Chondrocyte (in vitro differentiated cells): ENCODE data around the gene BCLAF1. TPM values are rescaled to one million over a fixed set of nuclear protein-coding genes. Genes with fewer than 3 reads are reported as not detected.

Experiments
- DNase-seq: peaks from one replicate; pipeline ENCODE4 v3.0.0; 2021; ENCODE audit warnings: mixed read lengths, low spot score
- H3K27ac Mint-ChIP-seq: one replicate; pipeline ENCODE4 v1.8.0; 2021; ENCODE audit warnings: mild to moderate bottlenecking, moderate library complexity, mixed read lengths; ENCODE audit not compliant: unreplicated experiment
- H3K27me3 Mint-ChIP-seq: 2 replicates; pipeline ENCODE4 v1.8.0; 2021; ENCODE audit warnings: low read depth, mixed read lengths
- H3K36me3 Mint-ChIP-seq: 2 replicates; pipeline ENCODE4 v1.8.0; 2021; ENCODE audit warnings: low read depth, mixed read lengths
- H3K4me1 Mint-ChIP-seq: 2 replicates; pipeline ENCODE4 v1.8.0; 2021; ENCODE audit warnings: low read depth, mild to moderate bottlenecking, mixed read lengths
- H3K4me3 Mint-ChIP-seq: one replicate; pipeline ENCODE4 v1.8.0; 2021; ENCODE audit warnings: mild to moderate bottlenecking, moderate library complexity, mixed read lengths; ENCODE audit not compliant: unreplicated experiment
- H3K9me3 Mint-ChIP-seq: 2 replicates; pipeline ENCODE4 v1.8.0; 2021; ENCODE audit warnings: low read depth, mixed read lengths
- CTCF ChIP-seq: fragments of 200-600 bp; sonication (generic); IDR thresholded peaks from 2 replicates; pipeline ENCODE4 v1.5.0; 2021; ENCODE audit warnings: antibody characterized with exemption, mild to moderate bottlenecking, moderate library complexity
- total RNA-seq: library from RNA; stranded (reverse); gene quantifications from 3 replicates; pipeline ENCODE4 v1.2.1, GENCODE V29; 2021

The BCLAF1 gene
- total RNA-seq, 1 donor from 2014 or later: 135 TPM

- H3K9me3 Mint-ChIP-seq: no peaks in the 10 kb centered on the region
- no peak for DNase-seq
- H3K27ac Mint-ChIP-seq: no peak overlapping the region
- TF ChIP-seq CTCF: no peak
- H3K27me3 Mint-ChIP-seq: no peaks in the 10 kb centered on the region
- no peak overlapping the region for H3K4me3 Mint-ChIP-seq
- H3K4me1 Mint-ChIP-seq: no peaks in the 10 kb centered on the region
- H3K36me3 Mint-ChIP-seq: no peaks in the 10 kb centered on the region
Observed at GRCh38 chr6:136213853-136214252, 75.8 kb downstream of the BCLAF1 start.

DNA sequence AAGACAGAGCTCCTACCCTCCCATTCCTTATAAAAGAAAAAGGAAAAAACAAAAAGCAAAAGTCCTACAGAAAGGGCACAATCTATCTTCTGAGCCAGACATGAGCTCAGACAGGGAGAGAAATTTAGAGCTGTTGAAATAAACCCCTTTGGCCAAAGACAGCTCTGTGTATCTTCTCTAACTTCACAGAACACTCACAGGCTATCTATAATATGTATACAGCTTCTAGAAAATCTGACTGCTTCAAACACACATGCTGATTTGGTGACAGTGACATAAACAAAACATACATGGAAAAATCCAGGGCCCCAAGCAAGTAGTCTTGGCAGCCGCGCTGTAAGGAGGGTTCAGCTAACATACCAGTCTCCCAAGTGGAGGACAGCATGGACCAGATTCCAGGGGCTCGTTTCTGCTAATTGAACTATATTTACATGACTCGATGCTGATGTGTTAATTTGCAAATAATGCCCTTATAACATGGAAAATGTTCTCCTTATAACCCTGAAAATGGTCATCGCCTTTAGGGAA, 76.6 kb downstream of the BCLAF1 start:
- H3K4me1 Mint-ChIP-seq: no peaks in the 10 kb centered on the region
- no peaks in the 10 kb centered on the region for H3K27me3 Mint-ChIP-seq

DNA sequence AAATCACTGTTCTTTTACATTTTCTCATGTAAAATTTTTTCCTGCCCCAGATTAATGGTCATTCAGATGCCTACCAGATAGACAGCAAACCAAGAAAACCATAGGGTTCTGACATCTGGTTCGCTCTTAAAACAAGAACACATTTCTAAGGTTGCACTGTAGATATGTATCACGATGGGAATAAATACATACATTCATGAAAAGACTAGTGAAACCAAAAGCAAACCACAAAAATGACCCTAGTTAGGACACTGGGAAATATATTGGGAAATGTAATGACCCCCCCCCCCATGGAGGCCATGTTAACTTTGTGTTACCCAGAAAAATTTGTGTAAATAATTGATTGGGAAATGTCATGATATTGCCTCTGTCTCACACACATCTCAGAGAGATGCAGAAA, 77.0 kb downstream of the BCLAF1 start:
- H3K4me3 Mint-ChIP-seq: no peak overlapping the region
- no peaks in the 10 kb centered on the region for H3K36me3 Mint-ChIP-seq
- no peaks in the 10 kb centered on the region for H3K9me3 Mint-ChIP-seq
- no peak for DNase-seq
- no peaks in the 10 kb centered on the region for H3K27me3 Mint-ChIP-seq
- no peaks in the 10 kb centered on the region for H3K4me1 Mint-ChIP-seq
- no peak overlapping the region for H3K27ac Mint-ChIP-seq
- TF ChIP-seq CTCF: no peak

More for the DNA sequence above, 76.6 kb downstream of the BCLAF1 start:
- TF ChIP-seq CTCF: no peak
- no peak for DNase-seq
- Mint-ChIP-seq H3K27ac (no peak overlapping the region), H3K36me3 (no peaks in the 10 kb centered on the region), H3K4me3 (no peak overlapping the region), H3K9me3 (no peaks in the 10 kb centered on the region)

DNA sequence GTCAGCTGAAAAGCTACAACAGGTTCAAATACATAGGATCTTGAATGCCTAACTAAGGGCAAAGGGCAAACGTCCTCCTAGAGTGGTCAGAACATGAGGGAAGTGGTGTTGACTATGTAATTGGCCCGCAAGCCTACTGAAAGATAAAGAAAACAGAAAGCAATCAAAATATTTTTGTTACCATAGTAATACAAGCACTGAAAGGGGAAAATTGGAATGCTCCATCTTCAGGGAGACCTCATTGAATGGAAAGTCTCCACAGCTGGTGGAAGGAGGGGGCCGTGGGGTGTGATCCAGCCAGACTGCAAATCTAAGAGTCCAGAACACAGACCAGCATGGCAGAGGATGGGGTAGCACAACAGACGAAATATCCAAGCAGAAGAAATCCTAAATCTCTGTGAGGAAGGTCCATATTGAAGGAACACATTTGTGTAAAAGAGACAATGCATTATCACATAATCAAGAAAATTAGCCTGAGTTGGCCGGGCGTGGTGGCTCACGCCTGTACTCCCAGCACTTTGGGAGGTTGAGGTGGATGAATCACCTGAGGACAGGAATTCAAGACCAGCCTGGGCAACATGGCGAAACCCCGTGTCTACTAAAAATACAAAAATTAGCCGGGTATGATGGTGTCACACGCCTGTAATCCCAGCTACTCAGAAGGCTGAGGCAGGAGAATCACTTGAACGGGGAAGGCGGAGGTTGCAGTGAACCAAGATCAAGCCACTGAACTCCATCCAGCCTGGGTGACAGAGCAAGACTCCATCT, 79.1 kb downstream of the BCLAF1 start:
- no peaks in the 10 kb centered on the region for H3K27me3 Mint-ChIP-seq
- no peak for TF ChIP-seq CTCF
- H3K27ac Mint-ChIP-seq: no peak overlapping the region
- H3K36me3 Mint-ChIP-seq: no peaks in the 10 kb centered on the region
- DNase-seq: no peak
- no peaks in the 10 kb centered on the region for H3K9me3 Mint-ChIP-seq
- H3K4me1 Mint-ChIP-seq: no peaks in the 10 kb centered on the region
- no peak overlapping the region for H3K4me3 Mint-ChIP-seq

DNA sequence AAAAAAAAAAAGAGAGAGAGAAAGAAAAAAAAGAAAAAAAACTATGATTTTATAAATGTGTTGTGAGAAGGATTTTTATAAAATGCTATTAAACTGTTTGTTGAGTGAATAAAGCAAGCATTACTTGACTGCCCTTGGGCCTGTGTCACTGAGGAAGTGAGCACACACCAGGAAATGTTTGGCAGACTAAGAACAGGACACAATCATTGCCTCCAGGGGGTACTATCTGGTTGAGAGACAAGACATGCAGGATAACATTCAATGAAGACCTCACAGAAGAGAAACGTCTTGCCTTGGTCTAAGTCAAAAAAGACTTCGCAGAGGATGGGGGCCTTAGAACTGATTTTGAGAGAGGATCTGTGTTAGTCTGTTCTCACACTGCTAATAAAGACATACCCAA, 80.2 kb downstream of the BCLAF1 start:
- H3K9me3 Mint-ChIP-seq: no peaks in the 10 kb centered on the region
- no peaks in the 10 kb centered on the region for H3K27me3 Mint-ChIP-seq
- no peak for DNase-seq
- H3K27ac Mint-ChIP-seq: no peak overlapping the region
- H3K36me3 Mint-ChIP-seq: no peaks in the 10 kb centered on the region
- no peak overlapping the region for H3K4me3 Mint-ChIP-seq
- H3K4me1 Mint-ChIP-seq: no peaks in the 10 kb centered on the region
- no peak for TF ChIP-seq CTCF
